Endodermal cell (in vitro differentiated cells): ENCODE measurements around the gene ERG. TPM values are rescaled to one million over a fixed set of nuclear protein-coding genes. Genes with fewer than 3 reads are reported as not detected.

Source experiments
- DNase-seq: peaks from one replicate; pipeline ENCODE4 v3.0.0-alpha.2; 2017
- H3K27ac ChIP-seq: 2 replicates; pipeline ENCODE4 v1.5.1; 2013; ENCODE audit warnings: mild to moderate bottlenecking, low read depth, low read length, moderate library complexity
- H3K27me3 ChIP-seq: 2 replicates; pipeline ENCODE4 v1.6.1; 2013; ENCODE audit warnings: mild to moderate bottlenecking, low read length, moderate library complexity; ENCODE audit not compliant: insufficient read depth, control insufficient read depth, poor library complexity, severe bottlenecking
- H3K36me3 ChIP-seq: 2 replicates; pipeline ENCODE4 v1.7.0; 2013; ENCODE audit warnings: mild to moderate bottlenecking, low read length, moderate library complexity; ENCODE audit not compliant: control insufficient read depth, insufficient read depth
- H3K4me1 ChIP-seq: one replicate; pipeline ENCODE4 v1.7.0; 2013; ENCODE audit warnings: low read length; ENCODE audit not compliant: control insufficient read depth, insufficient read depth
- H3K4me3 ChIP-seq: 2 replicates; pipeline ENCODE4 v1.5.1; 2013; ENCODE audit warnings: mild to moderate bottlenecking, low read length, moderate library complexity
- H3K9ac ChIP-seq: 2 replicates; pipeline ENCODE4 v1.6.1; 2013; ENCODE audit warnings: mild to moderate bottlenecking, low read length, moderate library complexity; ENCODE audit not compliant: poor library complexity, severe bottlenecking; ENCODE audit errors: extremely low read depth
- H3K9me3 ChIP-seq: 2 replicates; pipeline ENCODE4 v1.6.1; 2013; ENCODE audit warnings: mild to moderate bottlenecking, low read length, moderate library complexity; ENCODE audit not compliant: control insufficient read depth
- H3K27ac Mint-ChIP-seq: 2 replicates; pipeline ENCODE4 v1.8.0; 2020; ENCODE audit warnings: mixed read lengths
- H3K27me3 Mint-ChIP-seq: 2 replicates; pipeline ENCODE4 v1.8.0; 2021; ENCODE audit warnings: mild to moderate bottlenecking, mixed read lengths; ENCODE audit not compliant: insufficient read depth
- H3K36me3 Mint-ChIP-seq: 2 replicates; pipeline ENCODE4 v1.8.0; 2020; ENCODE audit warnings: low read depth, mixed read lengths
- H3K4me1 Mint-ChIP-seq: 2 replicates; pipeline ENCODE4 v1.8.0; 2020; ENCODE audit warnings: mixed read lengths
- H3K4me3 Mint-ChIP-seq: 2 replicates; pipeline ENCODE4 v1.8.0; 2020; ENCODE audit warnings: mild to moderate bottlenecking, moderate library complexity, mixed read lengths
- H3K9me3 Mint-ChIP-seq: 2 replicates; pipeline ENCODE4 v1.8.0; 2020; ENCODE audit warnings: mild to moderate bottlenecking, mixed read lengths
- CTCF ChIP-seq: fragments of 200-600 bp; sonication (generic); conservative IDR thresholded peaks from 2 replicates; pipeline ENCODE4 v1.5.0; 2021; ENCODE audit warnings: antibody characterized with exemption, mild to moderate bottlenecking
- WGBS, 2 experiments: methylation state at CpG; one replicate each; pipeline versions ENCODE4 v1.1.5 to v1.1.7; 2013; ENCODE audit warnings: missing lambda C conversion rate in 2 of 2, mixed read lengths in 1 of 2; ENCODE audit not compliant: insufficient coverage in 1 of 2, insufficient read length in 1 of 2; 5-methylcytosine and 5-hydroxymethylcytosine counted together
- total RNA-seq, 2 donors: library from RNA; stranded (reverse); fragmentation: NEBNext Ultra II Directional in 1 of 2; extraction: Animal tissue kit (Norgen Biotek cat#: 25700) in 1 of 2; gene quantifications; 2 replicates in 1 of 2; 3 replicates in 1 of 2; pipeline ENCODE4 v1.2.1, GENCODE V29; 2021

ERG gene
- total RNA-seq, 2 donors from 2014 or later: not detected

GRCh38 chr21:38401191-38401926, 96.9 kb downstream of the ERG start:
- TF ChIP-seq CTCF: no peak
- no peaks in the 10 kb centered on the region for H3K27me3 Mint-ChIP-seq
- H3K4me1 Mint-ChIP-seq: peaks cover 7% of the 10 kb centered on the region
- H3K9me3 Mint-ChIP-seq: no peaks in the 10 kb centered on the region
- no peak for DNase-seq
- no peaks in the 10 kb centered on the region for H3K9me3 ChIP-seq
- H3K36me3 Mint-ChIP-seq: no peaks in the 10 kb centered on the region
- no peak overlapping the region for H3K27ac ChIP-seq
- no peaks in the 10 kb centered on the region for H3K36me3 ChIP-seq
- H3K4me1 ChIP-seq: peaks cover 4% of the 10 kb centered on the region
- no peaks in the 10 kb centered on the region for H3K27me3 ChIP-seq
- H3K4me3 ChIP-seq: no peak overlapping the region
- 87 to 97% methylated on average over 6 to 11 of the region's 12 CpGs for whole genome bisulfite sequencing, 2 experiments
- no peak overlapping the region for H3K4me3 Mint-ChIP-seq
- no peak overlapping the region for H3K27ac Mint-ChIP-seq
- no peak overlapping the region for H3K9ac ChIP-seq

GRCh38 chr21:38400195-38400919, 97.9 kb downstream of the ERG start:
- WGBS, 2 experiments: 89% methylated on average over 11 to 12 of the region's 13 CpGs

GRCh38 chr21:38399103-38399502, 99.2 kb downstream of the ERG start:
- no peak overlapping the region for H3K9ac ChIP-seq
- Mint-ChIP-seq H3K27ac (no peak overlapping the region), H3K36me3 (no peaks in the 10 kb centered on the region), H3K4me3 (no peak overlapping the region), H3K9me3 (no peaks in the 10 kb centered on the region), H3K4me1 (peaks cover 7% of the 10 kb centered on the region), H3K27me3 (peaks cover 3% of the 10 kb centered on the region)
- TF ChIP-seq CTCF: no peak
- no peaks in the 10 kb centered on the region for H3K36me3 ChIP-seq
- DNase-seq: no peak
- H3K27me3 ChIP-seq: no peaks in the 10 kb centered on the region
- peaks cover 4% of the 10 kb centered on the region for H3K4me1 ChIP-seq
- H3K27ac ChIP-seq: no peak overlapping the region
- WGBS, 2 experiments: 88 to 90% methylated on average over 2 to 3 of the region's 3 CpGs
- H3K9me3 ChIP-seq: no peaks in the 10 kb centered on the region
- H3K4me3 ChIP-seq: no peak overlapping the region

More at GRCh38 chr21:38400195-38400919, 97.9 kb downstream of the ERG start:
- H3K27ac Mint-ChIP-seq: no peak overlapping the region
- DNase-seq: no peak
- no peaks in the 10 kb centered on the region for H3K9me3 ChIP-seq
- H3K4me3 Mint-ChIP-seq: no peak overlapping the region
- no peak overlapping the region for H3K9ac ChIP-seq
- no peak overlapping the region for H3K27ac ChIP-seq
- peaks cover 3% of the 10 kb centered on the region for H3K27me3 Mint-ChIP-seq
- no peak overlapping the region for H3K4me3 ChIP-seq
- H3K36me3 ChIP-seq: no peaks in the 10 kb centered on the region
- no peaks in the 10 kb centered on the region for H3K9me3 Mint-ChIP-seq
- H3K4me1 Mint-ChIP-seq: peaks cover 7% of the 10 kb centered on the region
- no peak for TF ChIP-seq CTCF
- H3K4me1 ChIP-seq: peaks cover 4% of the 10 kb centered on the region
- no peaks in the 10 kb centered on the region for H3K27me3 ChIP-seq
- no peaks in the 10 kb centered on the region for H3K36me3 Mint-ChIP-seq
